Fibroblast of lung (primary cell): ENCODE measurements around the gene TUBA4B. TPM values are rescaled to one million over a fixed set of nuclear protein-coding genes. Genes with fewer than 3 reads are reported as not detected.

Source experiments
- DNase-seq, 2 donors: peaks; one replicate each; pipeline versions ENCODE4 v3.0.0 to v3.0.0-alpha.2; 2010; ENCODE audit warnings: low read depth in 2 of 2
- H2AFZ ChIP-seq: 2 replicates; pipeline ENCODE4 v1.5.1; 2012; ENCODE audit warnings: low read length, control low read depth, inconsistent platforms
- H3K27ac ChIP-seq: 2 replicates; pipeline ENCODE4 v1.5.1; 2011; ENCODE audit warnings: low read length, control low read depth; ENCODE audit not compliant: insufficient read depth
- H3K27me3 ChIP-seq: 2 replicates; pipeline ENCODE4 v1.5.1; 2011; ENCODE audit warnings: mild to moderate bottlenecking, low read length; ENCODE audit not compliant: control insufficient read depth, insufficient read depth
- H3K36me3 ChIP-seq: 2 replicates; pipeline ENCODE4 v1.5.1; 2011; ENCODE audit warnings: low read length; ENCODE audit not compliant: control insufficient read depth, insufficient read depth
- H3K4me1 ChIP-seq: 2 replicates; pipeline ENCODE4 v1.5.1; 2011; ENCODE audit warnings: low read length; ENCODE audit not compliant: control insufficient read depth, insufficient read depth; ENCODE audit errors: extremely low read depth
- H3K4me2 ChIP-seq: 2 replicates; pipeline ENCODE4 v1.5.1; 2011; ENCODE audit warnings: low read length, control low read depth; ENCODE audit not compliant: insufficient read depth; ENCODE audit errors: extremely low read depth
- H3K4me3 ChIP-seq, 4 experiments: fragments of 200-600 bp in 1 of 4; sonication (generic) in 1 of 4; replicated peaks in 1 of 4; 2 replicates each; pipeline ENCODE4 v1.5.1; 2011 to 2016; ENCODE audit warnings: low read length in 4 of 4, low read depth in 3 of 4, mild to moderate bottlenecking in 3 of 4, control low read depth in 2 of 4, inconsistent platforms in 1 of 4, mixed read lengths in 1 of 4; ENCODE audit not compliant: insufficient read depth in 1 of 4; ENCODE audit errors: control extremely low read depth in 1 of 4
- H3K79me2 ChIP-seq: 2 replicates; pipeline ENCODE4 v1.5.1; 2012; ENCODE audit warnings: mild to moderate bottlenecking, low read length, inconsistent platforms; ENCODE audit not compliant: control insufficient read depth, insufficient read depth
- H3K9ac ChIP-seq: 2 replicates; pipeline ENCODE4 v1.5.1; 2011; ENCODE audit warnings: mild to moderate bottlenecking, low read length, control low read depth; ENCODE audit not compliant: insufficient read depth
- H3K9me3 ChIP-seq: 2 replicates; pipeline ENCODE4 v1.5.1; 2012; ENCODE audit warnings: low read depth, low read length; ENCODE audit not compliant: control insufficient read depth, insufficient read depth
- H4K20me1 ChIP-seq: 2 replicates; pipeline ENCODE4 v1.5.1; 2011; ENCODE audit warnings: low read length; ENCODE audit not compliant: control insufficient read depth, insufficient read depth; ENCODE audit errors: extremely low read depth
- EZH2 ChIP-seq: IDR thresholded peaks from 2 replicates; pipeline ENCODE4 v1.5.1; 2012; ENCODE audit warnings: low read length, control low read depth, mild to moderate bottlenecking; ENCODE audit errors: missing control alignments
- polyA plus RNA-seq, 2 donors: library from polyadenylated mRNA; depleted of rRNA in 1 of 2; stranded (reverse) in 1 of 2; unstranded in 1 of 2; fragments of >200 nt; gene quantifications; 2 replicates each; pipeline ENCODE4 v1.2.1, GENCODE V29; 2011 to 2012; ENCODE audit warnings: missing spikeins in 1 of 2
- total RNA-seq: library from RNA; depleted of rRNA; stranded (reverse); fragments of >200 nt; gene quantifications from 2 replicates; pipeline ENCODE4 v1.2.1, GENCODE V29; 2014
- TF ChIP-seq, protein P1 (sequence below), 2 donors: IDR thresholded peaks in 1 of 2; conservative IDR thresholded peaks in 1 of 2; 1 replicate in 1 of 2; 2 replicates in 1 of 2; pipeline ENCODE4 v1.5.1; 2011 to 2012; ENCODE audit warnings: low read length in 2 of 2, control low read depth in 1 of 2, inconsistent platforms in 1 of 2, low read depth in 1 of 2, mild to moderate bottlenecking in 1 of 2

TUBA4B gene
- total and polyA plus RNA-seq, 2 donors (not counting 1 experiment from before 2014, with no cell fraction given), result not detected

DNA sequence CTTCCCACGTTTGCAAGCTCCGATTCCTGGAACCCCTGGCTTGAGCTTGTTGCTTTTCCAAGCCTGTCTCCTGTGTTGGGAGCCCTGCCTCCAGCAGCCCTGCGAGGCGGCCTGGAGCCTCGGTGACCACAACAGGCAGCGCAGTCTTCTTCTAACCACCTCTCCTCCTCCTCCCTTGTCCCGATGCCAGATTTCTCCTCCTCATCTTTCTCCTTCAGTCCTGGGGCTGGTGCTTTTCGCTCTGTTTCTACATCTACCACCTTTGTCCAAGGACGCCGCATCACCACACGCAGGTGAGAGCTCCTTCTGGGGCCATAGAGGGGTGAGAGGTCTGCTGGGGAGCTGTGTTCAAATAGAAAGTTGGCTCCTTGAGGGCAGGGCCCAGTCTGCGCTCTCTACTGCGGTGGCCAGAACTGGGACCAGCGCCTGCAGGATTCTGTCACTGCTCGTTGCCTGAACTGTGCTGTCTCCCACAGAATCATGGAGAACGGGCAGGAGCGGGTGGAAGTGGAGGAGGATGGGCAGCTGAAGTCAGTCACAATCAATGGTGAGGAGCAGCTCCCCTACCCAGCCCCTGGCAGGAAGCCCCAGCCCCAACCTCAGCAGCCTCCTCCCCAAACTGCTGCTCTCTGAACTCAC, 30.0 kb downstream of the TUBA4B start:
- no peaks in the 10 kb centered on the region for H4K20me1 ChIP-seq
- no peak overlapping the region for H3K27ac ChIP-seq
- TF ChIP-seq EZH2, result no peak
- TF ChIP-seq, protein P1, sequence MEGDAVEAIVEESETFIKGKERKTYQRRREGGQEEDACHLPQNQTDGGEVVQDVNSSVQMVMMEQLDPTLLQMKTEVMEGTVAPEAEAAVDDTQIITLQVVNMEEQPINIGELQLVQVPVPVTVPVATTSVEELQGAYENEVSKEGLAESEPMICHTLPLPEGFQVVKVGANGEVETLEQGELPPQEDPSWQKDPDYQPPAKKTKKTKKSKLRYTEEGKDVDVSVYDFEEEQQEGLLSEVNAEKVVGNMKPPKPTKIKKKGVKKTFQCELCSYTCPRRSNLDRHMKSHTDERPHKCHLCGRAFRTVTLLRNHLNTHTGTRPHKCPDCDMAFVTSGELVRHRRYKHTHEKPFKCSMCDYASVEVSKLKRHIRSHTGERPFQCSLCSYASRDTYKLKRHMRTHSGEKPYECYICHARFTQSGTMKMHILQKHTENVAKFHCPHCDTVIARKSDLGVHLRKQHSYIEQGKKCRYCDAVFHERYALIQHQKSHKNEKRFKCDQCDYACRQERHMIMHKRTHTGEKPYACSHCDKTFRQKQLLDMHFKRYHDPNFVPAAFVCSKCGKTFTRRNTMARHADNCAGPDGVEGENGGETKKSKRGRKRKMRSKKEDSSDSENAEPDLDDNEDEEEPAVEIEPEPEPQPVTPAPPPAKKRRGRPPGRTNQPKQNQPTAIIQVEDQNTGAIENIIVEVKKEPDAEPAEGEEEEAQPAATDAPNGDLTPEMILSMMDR (conservative IDR thresholded peaks at IDR 0.05 in 1 of 2, IDR thresholded peaks at IDR 0.05 in 1 of 2; ENCODE audit: low read depth in 1 of 2, low read length in 2 of 2), result no peak
- no peak overlapping the region for H3K9ac ChIP-seq
- H3K4me3 ChIP-seq, result no peak overlapping the region
- H3K79me2 ChIP-seq, result peaks cover 8% of the 10 kb centered on the region
- H3K36me3 ChIP-seq, result peaks cover 30% of the 10 kb centered on the region
- H3K27me3 ChIP-seq, result no peaks in the 10 kb centered on the region
- H3K9me3 ChIP-seq, result no peaks in the 10 kb centered on the region
- H3K4me2 ChIP-seq, result no peak overlapping the region
- no peak for DNase-seq
- peaks cover 19% of the 10 kb centered on the region for H3K4me1 ChIP-seq
- H2AFZ ChIP-seq, result no peak overlapping the region

DNA sequence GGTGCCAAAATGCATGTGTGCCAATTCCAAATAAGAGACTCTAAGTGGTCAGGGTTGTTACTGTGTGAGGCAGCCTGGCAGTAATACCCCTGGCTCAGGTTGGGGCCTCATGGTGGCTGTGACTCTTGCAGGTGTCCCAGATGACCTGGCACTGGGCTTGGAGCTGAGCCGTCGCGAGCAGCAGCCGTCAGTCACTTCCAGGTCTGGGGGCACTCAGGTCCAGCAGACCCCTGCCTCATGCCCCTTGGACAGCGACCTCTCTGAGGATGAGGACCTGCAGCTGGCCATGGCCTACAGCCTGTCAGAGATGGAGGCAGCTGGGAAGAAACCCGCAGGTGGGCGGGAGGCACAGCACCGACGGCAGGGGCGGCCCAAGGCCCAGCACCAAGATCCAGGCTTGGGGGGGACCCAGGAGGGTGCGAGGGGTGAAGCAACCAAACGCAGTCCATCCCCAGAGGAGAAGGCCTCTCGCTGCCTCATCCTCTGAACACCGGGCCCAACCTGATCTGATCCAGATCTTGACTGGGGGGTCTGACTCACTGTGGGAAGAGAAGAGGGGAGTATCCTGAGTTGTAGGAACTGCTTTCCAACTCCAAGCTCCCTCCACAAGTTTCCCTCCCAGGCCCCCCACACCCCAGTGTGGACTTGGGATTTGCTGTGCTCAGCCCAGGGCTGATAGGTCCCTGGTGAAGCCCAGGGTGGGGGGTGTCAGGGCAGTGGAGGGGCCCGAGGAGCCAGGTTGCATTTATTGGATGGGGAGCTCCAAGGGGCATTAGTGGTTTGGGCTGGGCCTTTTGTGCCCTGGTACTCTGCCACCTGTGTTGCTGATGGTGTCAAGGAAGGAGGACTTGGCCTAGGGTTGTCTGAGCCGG, 31.7 kb downstream of the TUBA4B start:
- H3K9me3 ChIP-seq, result no peaks in the 10 kb centered on the region
- H4K20me1 ChIP-seq, result no peaks in the 10 kb centered on the region
- DNase-seq, result no peak
- peaks cover 16% of the 10 kb centered on the region for H3K4me1 ChIP-seq
- no peak overlapping the region for H3K4me2 ChIP-seq
- H3K27ac ChIP-seq, result no peak overlapping the region
- no peak overlapping the region for H3K9ac ChIP-seq
- H3K4me3 ChIP-seq, result no peak overlapping the region
- peaks cover 8% of the 10 kb centered on the region for H3K79me2 ChIP-seq
- no peak overlapping the region for H2AFZ ChIP-seq
- no peaks in the 10 kb centered on the region for H3K27me3 ChIP-seq
- TF ChIP-seq EZH2, result no peak
- TF ChIP-seq, protein P1 (conservative IDR thresholded peaks at IDR 0.05 in 1 of 2, IDR thresholded peaks at IDR 0.05 in 1 of 2; ENCODE audit: low read depth in 1 of 2, low read length in 2 of 2), result no peak
- H3K36me3 ChIP-seq, result peaks cover 30% of the 10 kb centered on the region

DNA sequence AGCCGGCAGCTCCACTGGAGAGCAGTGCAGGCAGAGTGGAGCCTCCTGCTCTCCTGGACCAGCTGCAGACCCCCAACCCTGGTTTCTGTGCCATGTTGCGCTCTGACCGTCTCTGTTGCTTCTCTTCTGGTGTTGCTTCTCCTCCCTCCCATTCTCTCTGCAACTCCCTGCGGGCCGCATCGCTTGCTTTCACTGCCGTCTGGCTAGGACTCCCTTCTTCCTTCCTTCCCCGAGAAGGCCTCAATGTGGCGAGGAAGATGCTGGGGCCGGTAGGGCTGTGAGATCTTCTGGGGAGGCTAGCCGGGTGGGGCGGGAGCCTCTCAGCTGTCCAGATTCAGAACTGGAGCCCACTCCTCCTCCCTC, 32.3 kb downstream of the TUBA4B start:
- no peak overlapping the region for H3K9ac ChIP-seq
- no peak overlapping the region for H3K4me3 ChIP-seq
- no peak overlapping the region for H3K4me2 ChIP-seq
- no peak overlapping the region for H3K27ac ChIP-seq
- H3K9me3 ChIP-seq, result no peaks in the 10 kb centered on the region
- peaks cover 3% of the 10 kb centered on the region for H3K79me2 ChIP-seq
- no peak for DNase-seq
- no peak overlapping the region for H2AFZ ChIP-seq
- peaks cover 14% of the 10 kb centered on the region for H3K4me1 ChIP-seq
- H3K36me3 ChIP-seq, result peaks cover 30% of the 10 kb centered on the region
- TF ChIP-seq EZH2, result no peak
- TF ChIP-seq, protein P1 (conservative IDR thresholded peaks at IDR 0.05 in 1 of 2, IDR thresholded peaks at IDR 0.05 in 1 of 2; ENCODE audit: low read depth in 1 of 2, low read length in 2 of 2), result no peak
- no peaks in the 10 kb centered on the region for H3K27me3 ChIP-seq
- no peaks in the 10 kb centered on the region for H4K20me1 ChIP-seq
